KMS-11 (cell line): ENCODE data around the gene ANKRD36B.
"Not testable (repeated sequence)": the region's sequence is repeated elsewhere in the genome, so short reads cannot be mapped to it uniquely, and the experiment has no call there.

Experiments used
- H2AFZ ChIP-seq: fragments of 200-600 bp; sonication (generic); 2 replicates; pipeline ENCODE4 v1.6.1; 2016; ENCODE audit warnings: antibody characterized with exemption, mixed run types, low read depth
- H3K27ac ChIP-seq: fragments of 200-600 bp; sonication (generic); 2 replicates; pipeline ENCODE4 v1.6.1; 2016; ENCODE audit warnings: mild to moderate bottlenecking, mixed run types
- H3K27me3 ChIP-seq: fragments of 200-600 bp; sonication (generic); 2 replicates; pipeline ENCODE4 v1.6.1; 2017; ENCODE audit warnings: mild to moderate bottlenecking, low read depth, mixed run types, moderate library complexity; ENCODE audit not compliant: insufficient read depth
- H3K36me3 ChIP-seq: fragments of 200-600 bp; sonication (generic); 2 replicates; pipeline ENCODE4 v1.6.1; 2017; ENCODE audit warnings: mild to moderate bottlenecking, mixed run types; ENCODE audit not compliant: insufficient read depth
- H3K4me1 ChIP-seq: fragments of 200-600 bp; sonication (generic); 2 replicates; pipeline ENCODE4 v1.6.1; 2016; ENCODE audit warnings: mild to moderate bottlenecking, low read depth, mixed run types; ENCODE audit not compliant: poor library complexity, severe bottlenecking
- H3K4me2 ChIP-seq: fragments of 200-600 bp; sonication (generic); 2 replicates; pipeline ENCODE4 v1.7.0; 2016; ENCODE audit warnings: mild to moderate bottlenecking, mixed run types
- H3K4me3 ChIP-seq: fragments of 200-600 bp; sonication (generic); IDR thresholded peaks from 2 replicates; pipeline ENCODE4 v1.6.1; 2017; ENCODE audit warnings: low read depth, low read length, mixed read lengths; ENCODE audit not compliant: insufficient read depth
- H3K79me2 ChIP-seq: fragments of 200-600 bp; sonication (generic); 2 replicates; pipeline ENCODE4 v1.6.1; 2016; ENCODE audit warnings: low read depth, mixed run types; ENCODE audit not compliant: insufficient read depth
- H3K9ac ChIP-seq: fragments of 200-600 bp; sonication (generic); 2 replicates; pipeline ENCODE4 v1.6.1; 2016; ENCODE audit warnings: mild to moderate bottlenecking, mixed run types
- H4K20me1 ChIP-seq: fragments of 200-600 bp; sonication (generic); 2 replicates; pipeline ENCODE4 v1.6.1; 2016; ENCODE audit warnings: mild to moderate bottlenecking, mixed run types; ENCODE audit not compliant: insufficient read depth
- CTCF ChIP-seq: fragments of 200-600 bp; sonication (generic); conservative IDR thresholded peaks from 2 replicates; pipeline ENCODE4 v1.6.1; 2017; ENCODE audit warnings: low read depth, mild to moderate bottlenecking, antibody characterized with exemption, low read length, moderate library complexity, mixed read lengths

ANKRD36B gene

GRCh38 chr2:97589598-97590510, at the start of gene ANKRD36B:
Gene ANKRD36B (minus strand): TSS chr2:97589877. CDS start chr2:97589685, 192 bp downstream.
- H3K4me1 ChIP-seq = peaks cover 13% of the 10 kb centered on the region
- peaks cover 14% of the 10 kb centered on the region; the same call in 1 of the 2 replicates for H3K79me2 ChIP-seq
- H3K9ac ChIP-seq = peak within 1 kb of the TSS; percentile 96
- not testable (repeated sequence) for H3K4me3 ChIP-seq, H4K20me1 ChIP-seq, H3K27me3 ChIP-seq, H3K36me3 ChIP-seq
- H2AFZ ChIP-seq = peak within 1 kb of the TSS; percentile 95
- peak within 1 kb of the TSS; percentile 94 for H3K27ac ChIP-seq
- H3K4me2 ChIP-seq = peak within 1 kb of the TSS; percentile 67

GRCh38 chr2:97626049-97626430, 36.4 kb upstream of the ANKRD36B start:
- H3K27me3 ChIP-seq, H3K9ac ChIP-seq, H3K4me2 ChIP-seq, H3K79me2 ChIP-seq, H3K4me3 ChIP-seq, H3K4me1 ChIP-seq, H3K36me3 ChIP-seq, H3K27ac ChIP-seq, H2AFZ ChIP-seq, H4K20me1 ChIP-seq: not testable (repeated sequence)

GRCh38 chr2:97625354-97626048, 35.8 kb upstream of the ANKRD36B start:
- H3K9ac ChIP-seq, H4K20me1 ChIP-seq, H3K79me2 ChIP-seq, H3K4me2 ChIP-seq, H3K4me1 ChIP-seq, H3K36me3 ChIP-seq, H2AFZ ChIP-seq, H3K4me3 ChIP-seq, H3K27me3 ChIP-seq, H3K27ac ChIP-seq: not testable (repeated sequence)

- not testable (repeated sequence) for H2AFZ ChIP-seq, H4K20me1 ChIP-seq, H3K4me2 ChIP-seq, H3K4me3 ChIP-seq, H3K4me1 ChIP-seq, H3K9ac ChIP-seq, H3K79me2 ChIP-seq, H3K27ac ChIP-seq, H3K27me3 ChIP-seq, H3K36me3 ChIP-seq
Observed at GRCh38 chr2:97622976-97623375, 33.3 kb upstream of the ANKRD36B start.

- not testable (repeated sequence) for H3K36me3 ChIP-seq, H2AFZ ChIP-seq, H3K79me2 ChIP-seq, H3K4me3 ChIP-seq, H3K9ac ChIP-seq, H3K4me1 ChIP-seq, H3K4me2 ChIP-seq, H3K27me3 ChIP-seq, H4K20me1 ChIP-seq, H3K27ac ChIP-seq
Observed at GRCh38 chr2:97620492-97620891, 30.8 kb upstream of the ANKRD36B start.

GRCh38 chr2:97618939-97619827, 29.5 kb upstream of the ANKRD36B start:
- H3K4me1 ChIP-seq, H3K4me3 ChIP-seq, H3K27me3 ChIP-seq, H4K20me1 ChIP-seq, H3K27ac ChIP-seq, H3K4me2 ChIP-seq, H3K36me3 ChIP-seq, H3K9ac ChIP-seq, H3K79me2 ChIP-seq, H2AFZ ChIP-seq: not testable (repeated sequence)

GRCh38 chr2:97617911-97618310, 28.2 kb upstream of the ANKRD36B start:
- no peak overlapping the region for H3K9ac ChIP-seq
- H3K4me3 ChIP-seq = no peak overlapping the region
- no peaks in the 10 kb centered on the region for H3K27me3 ChIP-seq
- no peaks in the 10 kb centered on the region for H3K79me2 ChIP-seq
- no peaks in the 10 kb centered on the region for H3K36me3 ChIP-seq
- H4K20me1 ChIP-seq = no peaks in the 10 kb centered on the region
- TF ChIP-seq CTCF = no peak
- H3K27ac ChIP-seq = no peak overlapping the region
- no peaks in the 10 kb centered on the region for H3K4me1 ChIP-seq
- H3K4me2 ChIP-seq = no peak overlapping the region
- no peak overlapping the region for H2AFZ ChIP-seq

GRCh38 chr2:97615746-97616145, 26.1 kb upstream of the ANKRD36B start:
- H4K20me1 ChIP-seq, H3K79me2 ChIP-seq, H3K4me3 ChIP-seq, H2AFZ ChIP-seq, H3K27ac ChIP-seq, H3K36me3 ChIP-seq, H3K4me1 ChIP-seq, H3K27me3 ChIP-seq, H3K9ac ChIP-seq, H3K4me2 ChIP-seq: not testable (repeated sequence)

GRCh38 chr2:97611895-97612294, 22.2 kb upstream of the ANKRD36B start:
- not testable (repeated sequence) for H3K36me3 ChIP-seq, H3K4me3 ChIP-seq, H3K27ac ChIP-seq, H3K27me3 ChIP-seq, H3K79me2 ChIP-seq, H4K20me1 ChIP-seq, H2AFZ ChIP-seq, H3K4me1 ChIP-seq, H3K4me2 ChIP-seq, H3K9ac ChIP-seq
